B cell (primary cell): ENCODE data around the gene ZBTB48. TPM values are rescaled to one million over a fixed set of nuclear protein-coding genes. Genes with fewer than 3 reads are reported as not detected.

ENCODE experiments used
- ATAC-seq: fragments of 200-7000 bp; cut with Tn5 transposase; one replicate; pipeline ENCODE4 v1.10.0; 2021; ENCODE audit warnings: low read depth, mild to moderate bottlenecking, moderate number of reproducible peaks, moderate library complexity
- CTCF ChIA-PET: fragments of 350-600 bp; sonication (Branson Sonifier 250); formaldehyde crosslinking; loops from one replicate; lab custom pipeline; 2021; ENCODE audit warnings: antibody characterized with exemption, inconsistent platforms; lab: Charles Lee
- POLR2A ChIA-PET: fragments of 350-600 bp; sonication (Branson Sonifier 250); formaldehyde crosslinking; loops from one replicate; lab custom pipeline; 2021; ENCODE audit warnings: antibody characterized with exemption; lab: Charles Lee
- DNase-seq: peaks from one replicate; pipeline ENCODE4 v3.0.0; 2013
- H2AFZ ChIP-seq: 2 replicates; pipeline ENCODE4 v1.6.1; 2012; ENCODE audit warnings: mild to moderate bottlenecking, low read depth, low read length; ENCODE audit not compliant: insufficient read depth, poor library complexity, severe bottlenecking
- H3K27ac ChIP-seq, 2 donors: 1 replicate in 1 of 2; 2 replicates in 1 of 2; pipeline ENCODE4 v1.5.1; 2012 to 2013; ENCODE audit warnings: low read length in 2 of 2, mild to moderate bottlenecking in 2 of 2, moderate library complexity in 1 of 2
- H3K27me3 ChIP-seq, 4 experiments: fragments of 200-600 bp in 1 of 4; sonication (generic) in 1 of 4; replicated peaks in 1 of 4; 1 replicate in 2 of 4; 2 replicates in 2 of 4; pipeline versions ENCODE4 v1.6.1 to v1.7.0; 2013 to 2016; ENCODE audit warnings: low read length in 3 of 4, mild to moderate bottlenecking in 2 of 4, mixed read lengths in 1 of 4, moderate library complexity in 1 of 4; ENCODE audit not compliant: insufficient read depth in 4 of 4, control insufficient read depth in 3 of 4; ENCODE audit errors: control extremely low read depth in 1 of 4
- H3K36me3 ChIP-seq, 2 experiments: replicated peaks in 1 of 2; 1 replicate in 1 of 2; 2 replicates in 1 of 2; pipeline versions ENCODE4 v1.6.1 to v1.7.1; 2013; ENCODE audit warnings: low read length in 1 of 2; ENCODE audit not compliant: insufficient read depth in 2 of 2, control insufficient read depth in 1 of 2; ENCODE audit errors: control extremely low read depth in 1 of 2, extremely low read depth in 1 of 2
- H3K4me1 ChIP-seq, 2 donors: fragments of 200-600 bp in 1 of 2; sonication (generic) in 1 of 2; 1 replicate in 1 of 2; 2 replicates in 1 of 2; pipeline versions ENCODE4 v1.5.1 to v1.6.1; 2013 to 2017; ENCODE audit warnings: low read length in 2 of 2; ENCODE audit not compliant: control insufficient read depth in 2 of 2, insufficient read depth in 2 of 2
- H3K4me2 ChIP-seq: replicated peaks from 2 replicates; pipeline ENCODE3; 2012; ENCODE audit warnings: mild to moderate bottlenecking, low read depth, low read length; ENCODE audit not compliant: poor library complexity, severe bottlenecking
- H3K4me3 ChIP-seq, 5 experiments: fragments of 200-600 bp in 1 of 5; sonication (generic) in 1 of 5; 1 replicate in 3 of 5; 2 replicates in 2 of 5; pipeline versions ENCODE4 v1.5.1 to v1.7.0; 2011 to 2016; ENCODE audit warnings: low read length in 4 of 5, mild to moderate bottlenecking in 4 of 5, low read depth in 2 of 5, control low read depth in 1 of 5, moderate library complexity in 1 of 5; ENCODE audit not compliant: insufficient read depth in 1 of 5; ENCODE audit errors: control extremely low read depth in 1 of 5, extremely low read depth in 1 of 5
- H3K79me2 ChIP-seq: fragments of 200-600 bp; sonication (generic); one replicate; pipeline ENCODE4 v1.6.0; 2016; ENCODE audit warnings: low read length; ENCODE audit not compliant: control insufficient read depth, insufficient read depth
- H3K9ac ChIP-seq: fragments of 200-600 bp; sonication (generic); 2 replicates; pipeline ENCODE4 v1.6.1; 2017; ENCODE audit warnings: mild to moderate bottlenecking, low read length, moderate library complexity
- H3K9me3 ChIP-seq, 3 donors: one replicate each; pipeline versions ENCODE4 v1.6.1 to v1.7.1; 2013; ENCODE audit warnings: low read length in 2 of 3; ENCODE audit not compliant: control insufficient read depth in 2 of 3, insufficient read depth in 1 of 3; ENCODE audit errors: control extremely low read depth in 1 of 3
- H4K20me1 ChIP-seq: 2 replicates; pipeline ENCODE4 v1.6.0; 2012; ENCODE audit warnings: mild to moderate bottlenecking, low read length; ENCODE audit not compliant: insufficient read depth, control insufficient read depth, poor library complexity, severe bottlenecking
- H3K27ac Mint-ChIP-seq: one replicate; pipeline ENCODE4 v1.8.0; 2021; ENCODE audit warnings: mixed read lengths
- H3K27me3 Mint-ChIP-seq: one replicate; pipeline ENCODE4 v1.8.0; 2021; ENCODE audit warnings: mixed read lengths
- H3K4me1 Mint-ChIP-seq: one replicate; pipeline ENCODE4 v1.8.0; 2021; ENCODE audit warnings: mixed read lengths
- H3K4me3 Mint-ChIP-seq: one replicate; pipeline ENCODE4 v1.8.0; 2021; ENCODE audit warnings: mixed read lengths
- H3K9me3 Mint-ChIP-seq: one replicate; pipeline ENCODE4 v1.8.0; 2022; ENCODE audit warnings: mixed read lengths; ENCODE audit not compliant: insufficient read depth
- EZH2 ChIP-seq: IDR thresholded peaks from 2 replicates; pipeline ENCODE4 v1.6.1; 2012; ENCODE audit warnings: borderline replicate concordance, low read depth, mild to moderate bottlenecking, moderate library complexity, low read length; ENCODE audit not compliant: insufficient read depth, poor library complexity, severe bottlenecking
- WGBS: methylation state at CpG from one replicate; pipeline ENCODE4 v1.1.5; 2013; ENCODE audit warnings: missing lambda C conversion rate; ENCODE audit not compliant: insufficient coverage; 5-methylcytosine and 5-hydroxymethylcytosine counted together
- intact Hi-C: fragments of 100-400 bp; cut with micrococcal nuclease; formaldehyde crosslinking; loops from one replicate; pipeline ENCODE4 v1.10.0; 2022
- polyA plus RNA-seq: library from polyadenylated mRNA; depleted of rRNA; stranded (reverse); fragments of >200 nt; gene quantifications from 2 replicates; pipeline ENCODE4 v1.2.3, GENCODE V29; 2012
- total RNA-seq, 2 donors: library from RNA; stranded (reverse); fragments of 120-200 nt in 1 of 2; gene quantifications; 1 replicate in 1 of 2; 2 replicates in 1 of 2; pipeline versions ENCODE4 v1.2.3 to v1.2.4, GENCODE V29; 2013 to 2022
- TF ChIP-seq, protein P1 (sequence below): fragments of 200-600 bp; IDR thresholded peaks from one replicate; pipeline ENCODE4 v1.8.0; 2022; ENCODE audit warnings: antibody characterized with exemption, mild to moderate bottlenecking

ZBTB48 gene
- total and polyA plus RNA-seq, 2 donors (not counting 1 experiment from before 2014, with no cell fraction given): 65.6 to 100 TPM

DNA sequence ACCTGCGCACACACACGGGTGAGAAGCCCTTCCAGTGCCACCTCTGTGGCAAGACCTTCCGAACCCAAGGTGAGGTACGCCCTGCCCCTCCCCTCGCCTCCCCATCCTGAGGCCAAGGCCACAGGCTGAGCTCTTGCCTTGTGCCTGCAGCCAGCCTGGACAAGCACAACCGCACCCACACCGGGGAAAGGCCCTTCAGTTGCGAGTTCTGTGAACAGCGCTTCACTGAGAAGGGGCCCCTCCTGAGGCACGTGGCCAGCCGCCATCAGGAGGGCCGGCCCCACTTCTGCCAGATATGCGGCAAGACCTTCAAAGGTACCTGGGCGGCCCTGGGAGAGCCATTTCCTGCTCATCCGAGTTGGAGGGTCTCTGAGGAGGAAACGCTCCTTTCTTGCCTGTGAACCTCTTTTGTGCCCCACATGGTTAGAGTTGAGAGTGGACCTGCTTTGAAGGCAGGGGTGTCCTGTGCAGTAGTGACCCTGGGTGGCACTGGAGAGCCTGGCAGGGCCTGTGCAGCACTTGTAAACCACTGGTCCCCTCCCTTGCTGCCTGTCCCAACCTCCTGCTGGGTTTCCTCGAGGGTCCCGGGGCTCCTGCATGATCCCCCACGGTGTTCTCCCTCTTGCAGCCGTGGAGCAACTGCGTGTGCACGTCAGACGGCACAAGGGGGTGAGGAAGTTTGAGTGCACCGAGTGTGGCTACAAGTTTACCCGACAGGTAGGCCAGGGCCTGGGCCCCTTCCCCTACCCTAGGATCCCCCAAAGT lies 8.5 kb downstream of the ZBTB48 start:
- ATAC-seq (no peak), DNase-seq (no peak)
- H3K9me3 Mint-ChIP-seq: no peaks in the 10 kb centered on the region
- H3K4me1 ChIP-seq: peaks cover 0 to 18% of the 10 kb centered on the region in 2 donors
- TF ChIP-seq EZH2: no peak
- TF ChIP-seq, protein P1, sequence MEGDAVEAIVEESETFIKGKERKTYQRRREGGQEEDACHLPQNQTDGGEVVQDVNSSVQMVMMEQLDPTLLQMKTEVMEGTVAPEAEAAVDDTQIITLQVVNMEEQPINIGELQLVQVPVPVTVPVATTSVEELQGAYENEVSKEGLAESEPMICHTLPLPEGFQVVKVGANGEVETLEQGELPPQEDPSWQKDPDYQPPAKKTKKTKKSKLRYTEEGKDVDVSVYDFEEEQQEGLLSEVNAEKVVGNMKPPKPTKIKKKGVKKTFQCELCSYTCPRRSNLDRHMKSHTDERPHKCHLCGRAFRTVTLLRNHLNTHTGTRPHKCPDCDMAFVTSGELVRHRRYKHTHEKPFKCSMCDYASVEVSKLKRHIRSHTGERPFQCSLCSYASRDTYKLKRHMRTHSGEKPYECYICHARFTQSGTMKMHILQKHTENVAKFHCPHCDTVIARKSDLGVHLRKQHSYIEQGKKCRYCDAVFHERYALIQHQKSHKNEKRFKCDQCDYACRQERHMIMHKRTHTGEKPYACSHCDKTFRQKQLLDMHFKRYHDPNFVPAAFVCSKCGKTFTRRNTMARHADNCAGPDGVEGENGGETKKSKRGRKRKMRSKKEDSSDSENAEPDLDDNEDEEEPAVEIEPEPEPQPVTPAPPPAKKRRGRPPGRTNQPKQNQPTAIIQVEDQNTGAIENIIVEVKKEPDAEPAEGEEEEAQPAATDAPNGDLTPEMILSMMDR: no peak
- no peaks in the 10 kb centered on the region for H3K27me3 ChIP-seq
- peaks cover 19% of the 10 kb centered on the region for H3K79me2 ChIP-seq
- H3K4me3 Mint-ChIP-seq: no peak overlapping the region
- H2AFZ ChIP-seq: no peak overlapping the region
- ChIA-PET POLR2A (no interaction called here), CTCF (no interaction called here)
- WGBS: 91% methylated on average over 24 of the region's 25 CpGs
- H3K36me3 ChIP-seq: peaks cover 0 to 44% of the 10 kb centered on the region in 2 experiments
- H3K4me2 ChIP-seq: no peak overlapping the region
- no peak overlapping the region for H3K4me3 ChIP-seq
- intact Hi-C loops: no loop called here
- no peaks in the 10 kb centered on the region for H3K9me3 ChIP-seq
- no peaks in the 10 kb centered on the region for H3K27me3 Mint-ChIP-seq
- no peak overlapping the region for H3K27ac ChIP-seq
- peaks cover 8% of the 10 kb centered on the region for H3K4me1 Mint-ChIP-seq
- H3K9ac ChIP-seq: no peak overlapping the region
- H3K27ac Mint-ChIP-seq: no peak overlapping the region
- H4K20me1 ChIP-seq: peaks cover 62% of the 10 kb centered on the region

- peaks cover 0 to 18% of the 10 kb centered on the region in 2 donors for H3K4me1 ChIP-seq
- no peak overlapping the region for H3K27ac ChIP-seq
- Mint-ChIP-seq H3K4me1 (peaks cover 8% of the 10 kb centered on the region), H3K27me3 (no peaks in the 10 kb centered on the region), H3K4me3 (no peak overlapping the region), H3K27ac (peak overlapping the region; percentile 20), H3K9me3 (no peaks in the 10 kb centered on the region)
- no peak for ATAC-seq
- 78% methylated on average over 24 of the region's 24 CpGs for WGBS
- peaks cover 0 to 51% of the 10 kb centered on the region in 2 experiments for H3K36me3 ChIP-seq
- H3K27me3 ChIP-seq: no peaks in the 10 kb centered on the region
- DNase-seq: no peak
- no peak overlapping the region for H2AFZ ChIP-seq
- TF ChIP-seq, protein P1: no peak
- TF ChIP-seq EZH2: no peak
- H3K9me3 ChIP-seq: no peaks in the 10 kb centered on the region
- peaks cover 19% of the 10 kb centered on the region for H3K79me2 ChIP-seq
- H4K20me1 ChIP-seq: peaks cover 61% of the 10 kb centered on the region
- CTCF ChIA-PET: no interaction called here
- POLR2A ChIA-PET: interaction anchor here (1.2 kb wide), 1 partner anchor 14 kb away, joined by 4 read pairs; the partner anchor contains the start of gene KLHL21
- no peak overlapping the region for H3K4me3 ChIP-seq
- no peak overlapping the region for H3K9ac ChIP-seq
- H3K4me2 ChIP-seq: no peak overlapping the region
- intact Hi-C loops: no loop called here
These were observed 9.2 kb downstream of the ZBTB48 start for GRCh38 chr1:6588893-6589520.
